ENCODE measurements around the gene KIAA1755.

DNA sequence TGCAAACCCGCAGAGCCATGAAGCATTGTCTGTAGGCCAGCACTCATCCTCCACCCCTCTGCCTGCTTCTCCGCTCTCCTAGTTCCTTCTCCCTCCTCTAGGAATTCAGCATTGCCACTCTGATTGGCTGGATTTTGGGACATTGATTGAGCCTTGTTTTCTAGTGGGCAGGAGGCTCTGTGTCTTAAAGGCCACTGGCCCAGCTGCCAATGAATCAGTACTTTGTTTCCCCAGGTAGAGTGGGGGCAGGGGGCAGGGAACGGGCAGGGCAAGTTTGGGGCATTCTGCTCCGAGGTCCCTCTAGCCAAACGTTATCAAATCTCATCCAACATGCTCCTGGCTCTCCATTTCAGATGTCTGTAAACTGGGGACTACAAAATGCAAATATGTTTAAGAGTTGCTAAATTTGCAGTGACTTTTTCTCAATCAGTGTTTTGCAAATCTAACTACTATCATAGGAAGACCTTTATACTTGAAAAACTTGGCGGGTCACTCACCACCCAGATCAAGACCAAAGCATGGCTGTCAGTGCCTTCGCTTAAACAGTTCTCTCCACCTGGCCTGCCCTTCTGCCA lies 33.0 kb upstream of the KIAA1755 start:
- TF ChIP-seq, protein P1, sequence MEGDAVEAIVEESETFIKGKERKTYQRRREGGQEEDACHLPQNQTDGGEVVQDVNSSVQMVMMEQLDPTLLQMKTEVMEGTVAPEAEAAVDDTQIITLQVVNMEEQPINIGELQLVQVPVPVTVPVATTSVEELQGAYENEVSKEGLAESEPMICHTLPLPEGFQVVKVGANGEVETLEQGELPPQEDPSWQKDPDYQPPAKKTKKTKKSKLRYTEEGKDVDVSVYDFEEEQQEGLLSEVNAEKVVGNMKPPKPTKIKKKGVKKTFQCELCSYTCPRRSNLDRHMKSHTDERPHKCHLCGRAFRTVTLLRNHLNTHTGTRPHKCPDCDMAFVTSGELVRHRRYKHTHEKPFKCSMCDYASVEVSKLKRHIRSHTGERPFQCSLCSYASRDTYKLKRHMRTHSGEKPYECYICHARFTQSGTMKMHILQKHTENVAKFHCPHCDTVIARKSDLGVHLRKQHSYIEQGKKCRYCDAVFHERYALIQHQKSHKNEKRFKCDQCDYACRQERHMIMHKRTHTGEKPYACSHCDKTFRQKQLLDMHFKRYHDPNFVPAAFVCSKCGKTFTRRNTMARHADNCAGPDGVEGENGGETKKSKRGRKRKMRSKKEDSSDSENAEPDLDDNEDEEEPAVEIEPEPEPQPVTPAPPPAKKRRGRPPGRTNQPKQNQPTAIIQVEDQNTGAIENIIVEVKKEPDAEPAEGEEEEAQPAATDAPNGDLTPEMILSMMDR (IDR thresholded peaks at IDR 0.05) = no peak
- TF ChIP-seq POLR2AphosphoS5 (IDR thresholded peaks at IDR 0.05) = no peak
- TF ChIP-seq POLR2A (IDR thresholded peaks at IDR 0.05) = no peak
